Mesendoderm (in vitro differentiated cells): ENCODE data around the gene GABPA.
A peak's percentile ranks its signal among the peaks of the same experiment; 100 is the strongest.
"Not testable (repeated sequence)": the region's sequence is repeated elsewhere in the genome, so short reads cannot be mapped to it uniquely, and the experiment has no call there.

Experiments used
- DNase-seq: peaks from one replicate; pipeline ENCODE4 v3.0.0; 2013
- H2AK5ac ChIP-seq: 2 replicates; pipeline ENCODE4 v1.6.1; 2013; ENCODE audit warnings: low read length, inconsistent platforms
- H2BK120ac ChIP-seq: 2 replicates; pipeline ENCODE4 v1.6.1; 2013; ENCODE audit warnings: low read depth, mild to moderate bottlenecking, low read length, moderate library complexity, mixed read lengths
- H2BK15ac ChIP-seq: replicated peaks from 2 replicates; pipeline ENCODE4 v1.6.1; 2013; ENCODE audit warnings: low read depth, mild to moderate bottlenecking, moderate library complexity
- H2BK5ac ChIP-seq: 2 replicates; pipeline ENCODE4 v1.6.1; 2013; ENCODE audit warnings: low read length, inconsistent platforms
- H3K18ac ChIP-seq: 2 replicates; pipeline ENCODE4 v1.6.1; 2013; ENCODE audit warnings: mild to moderate bottlenecking, low read length, mixed read lengths
- H3K23ac ChIP-seq: one replicate; pipeline ENCODE4 v1.6.1; 2013; ENCODE audit warnings: low read length
- H3K27ac ChIP-seq: 2 replicates; pipeline ENCODE4 v1.5.1; 2013; ENCODE audit warnings: low read depth, mild to moderate bottlenecking, inconsistent platforms, low read length, moderate library complexity
- H3K27me3 ChIP-seq: 2 replicates; pipeline ENCODE4 v1.6.1; 2013; ENCODE audit warnings: low read length, control low read depth, mild to moderate bottlenecking, inconsistent platforms; ENCODE audit not compliant: insufficient read depth, poor library complexity
- H3K36me3 ChIP-seq: 2 replicates; pipeline ENCODE4 v1.6.1; 2013; ENCODE audit warnings: low read length, inconsistent platforms; ENCODE audit not compliant: control insufficient read depth, insufficient read depth
- H3K4ac ChIP-seq: one replicate; pipeline ENCODE4 v1.6.1; 2013; ENCODE audit warnings: low read depth, mild to moderate bottlenecking, low read length, moderate library complexity
- H3K4me1 ChIP-seq: 2 replicates; pipeline ENCODE4 v1.6.1; 2013; ENCODE audit warnings: low read depth, low read length, inconsistent platforms; ENCODE audit not compliant: control insufficient read depth
- H3K4me2 ChIP-seq: 2 replicates; pipeline ENCODE4 v1.6.1; 2013; ENCODE audit warnings: low read length
- H3K4me3 ChIP-seq: 2 replicates; pipeline ENCODE4 v1.5.1; 2013; ENCODE audit warnings: mild to moderate bottlenecking, low read length
- H3K56ac ChIP-seq: one replicate; pipeline ENCODE4 v1.6.1; 2013; ENCODE audit warnings: low read length
- H3K79me1 ChIP-seq: 2 replicates; pipeline ENCODE4 v1.6.1; 2013; ENCODE audit warnings: low read length, inconsistent platforms
- H3K79me2 ChIP-seq: 2 replicates; pipeline ENCODE4 v1.6.1; 2013; ENCODE audit warnings: mild to moderate bottlenecking, low read length; ENCODE audit not compliant: control insufficient read depth, insufficient read depth
- H3K9ac ChIP-seq: 2 replicates; pipeline ENCODE4 v1.6.1; 2013; ENCODE audit warnings: low read length, inconsistent platforms
- H4K5ac ChIP-seq: one replicate; pipeline ENCODE4 v1.6.1; 2013; ENCODE audit warnings: low read length
- H4K8ac ChIP-seq: one replicate; pipeline ENCODE4 v1.6.1; 2013; ENCODE audit warnings: low read depth, mild to moderate bottlenecking, control low read depth, low read length, moderate library complexity
- WGBS: extraction: QIAGEN DNeasy Blood & Tissue Kit; methylation state at CpG from one replicate; pipeline ENCODE4 v1.1.7; 2013; ENCODE audit warnings: low lambda C conversion rate, missing lambda C conversion rate; ENCODE audit not compliant: insufficient coverage; ENCODE audit errors: extremely low coverage; 5-methylcytosine and 5-hydroxymethylcytosine counted together

Gene GABPA

GRCh38 chr21:25778126-25778875, 43.5 kb downstream of the GABPA start:
- H2BK5ac ChIP-seq, H3K9ac ChIP-seq, H4K8ac ChIP-seq, H2BK15ac ChIP-seq, H3K27me3 ChIP-seq, H3K4me3 ChIP-seq, H3K23ac ChIP-seq, H3K27ac ChIP-seq, H3K79me2 ChIP-seq, H4K5ac ChIP-seq, H3K4me2 ChIP-seq, H3K4ac ChIP-seq, H2BK120ac ChIP-seq, H2AK5ac ChIP-seq, H3K79me1 ChIP-seq, H3K36me3 ChIP-seq, H3K56ac ChIP-seq, H3K18ac ChIP-seq, DNase-seq, H3K4me1 ChIP-seq: not testable (repeated sequence)
- WGBS: no CpG with 5 or more reads among the region's 52 CpGs

GRCh38 chr21:25788677-25789076, 53.9 kb downstream of the GABPA start:
- Histone ChIP-seq H2BK5ac (no peak overlapping the region), H3K36me3 (no peaks in the 10 kb centered on the region), H3K79me2 (no peaks in the 10 kb centered on the region), H4K8ac (no peak overlapping the region), H3K9ac (no peak overlapping the region), H2BK120ac (no peak overlapping the region), H2AK5ac (no peak overlapping the region), H3K27me3 (no peaks in the 10 kb centered on the region), H3K4ac (no peak overlapping the region), H3K23ac (no peak overlapping the region), H3K4me3 (no peak overlapping the region), H3K4me1 (no peaks in the 10 kb centered on the region), H3K79me1 (no peaks in the 10 kb centered on the region), H3K4me2 (no peak overlapping the region), H3K27ac (no peak overlapping the region), H4K5ac (no peak overlapping the region), H3K56ac (no peak overlapping the region), H2BK15ac (no peak overlapping the region), H3K18ac (no peak overlapping the region)
- DNase-seq: no peak
- no CpG with 5 or more reads among the region's 6 CpGs for whole genome bisulfite sequencing

- no CpG with 5 or more reads among the region's 7 CpGs for WGBS
These were observed 55.5 kb downstream of the GABPA start for GRCh38 chr21:25790122-25790877.

GRCh38 chr21:25790878-25791204, 56.1 kb downstream of the GABPA start:
- no peak overlapping the region for H3K23ac ChIP-seq
- H2AK5ac ChIP-seq: no peak overlapping the region
- no peak overlapping the region for H3K4ac ChIP-seq
- no peak overlapping the region for H3K56ac ChIP-seq
- no peak for DNase-seq
- no peak overlapping the region for H4K8ac ChIP-seq
- H3K4me1 ChIP-seq: no peaks in the 10 kb centered on the region
- no peak overlapping the region for H3K9ac ChIP-seq
- no peaks in the 10 kb centered on the region for H3K79me1 ChIP-seq
- no peak overlapping the region for H3K27ac ChIP-seq
- no peak overlapping the region for H3K4me2 ChIP-seq
- no peaks in the 10 kb centered on the region for H3K79me2 ChIP-seq
- H2BK120ac ChIP-seq: no peak overlapping the region
- H3K4me3 ChIP-seq: no peak overlapping the region
- H4K5ac ChIP-seq: no peak overlapping the region
- no peak overlapping the region for H2BK15ac ChIP-seq
- no peaks in the 10 kb centered on the region for H3K27me3 ChIP-seq
- H3K18ac ChIP-seq: no peak overlapping the region
- no peak overlapping the region for H2BK5ac ChIP-seq
- H3K36me3 ChIP-seq: no peaks in the 10 kb centered on the region

More at GRCh38 chr21:25790122-25790877, 55.5 kb downstream of the GABPA start:
- H4K8ac ChIP-seq: no peak overlapping the region
- no peaks in the 10 kb centered on the region for H3K36me3 ChIP-seq
- no peaks in the 10 kb centered on the region for H3K27me3 ChIP-seq
- no peaks in the 10 kb centered on the region for H3K79me2 ChIP-seq
- H2BK15ac ChIP-seq: no peak overlapping the region
- H3K4ac ChIP-seq: no peak overlapping the region
- no peak overlapping the region for H2BK5ac ChIP-seq
- H3K4me3 ChIP-seq: no peak overlapping the region
- peak overlapping the region; percentile 20 for H3K18ac ChIP-seq
- no peak overlapping the region for H3K23ac ChIP-seq
- H3K4me1 ChIP-seq: no peaks in the 10 kb centered on the region
- DNase-seq: peak; percentile 59
- no peak overlapping the region for H3K9ac ChIP-seq
- H4K5ac ChIP-seq: no peak overlapping the region
- H3K56ac ChIP-seq: no peak overlapping the region
- no peak overlapping the region for H3K27ac ChIP-seq
- H3K4me2 ChIP-seq: no peak overlapping the region
- H3K79me1 ChIP-seq: no peaks in the 10 kb centered on the region
- no peak overlapping the region for H2AK5ac ChIP-seq
- no peak overlapping the region for H2BK120ac ChIP-seq

GRCh38 chr21:25791319-25791718, 56.5 kb downstream of the GABPA start:
- no peak overlapping the region for H3K9ac ChIP-seq
- H3K27ac ChIP-seq: no peak overlapping the region
- no peaks in the 10 kb centered on the region for H3K4me1 ChIP-seq
- no peak overlapping the region for H3K4ac ChIP-seq
- no peaks in the 10 kb centered on the region for H3K27me3 ChIP-seq
- no peak overlapping the region for H3K4me2 ChIP-seq
- peak; percentile 6 for DNase-seq
- no peak overlapping the region for H2AK5ac ChIP-seq
- H3K36me3 ChIP-seq: no peaks in the 10 kb centered on the region
- no peak overlapping the region for H3K56ac ChIP-seq
- H3K4me3 ChIP-seq: no peak overlapping the region
- H4K8ac ChIP-seq: no peak overlapping the region
- H2BK15ac ChIP-seq: no peak overlapping the region
- H2BK5ac ChIP-seq: no peak overlapping the region
- no peaks in the 10 kb centered on the region for H3K79me1 ChIP-seq
- no peak overlapping the region for H2BK120ac ChIP-seq
- no CpG with 5 or more reads among the region's 1 CpG for WGBS
- no peak overlapping the region for H3K23ac ChIP-seq
- no peak overlapping the region for H4K5ac ChIP-seq
- H3K79me2 ChIP-seq: no peaks in the 10 kb centered on the region
- no peak overlapping the region for H3K18ac ChIP-seq
